ENCODE data around the gene PAM16.

The PAM16 gene

DNA sequence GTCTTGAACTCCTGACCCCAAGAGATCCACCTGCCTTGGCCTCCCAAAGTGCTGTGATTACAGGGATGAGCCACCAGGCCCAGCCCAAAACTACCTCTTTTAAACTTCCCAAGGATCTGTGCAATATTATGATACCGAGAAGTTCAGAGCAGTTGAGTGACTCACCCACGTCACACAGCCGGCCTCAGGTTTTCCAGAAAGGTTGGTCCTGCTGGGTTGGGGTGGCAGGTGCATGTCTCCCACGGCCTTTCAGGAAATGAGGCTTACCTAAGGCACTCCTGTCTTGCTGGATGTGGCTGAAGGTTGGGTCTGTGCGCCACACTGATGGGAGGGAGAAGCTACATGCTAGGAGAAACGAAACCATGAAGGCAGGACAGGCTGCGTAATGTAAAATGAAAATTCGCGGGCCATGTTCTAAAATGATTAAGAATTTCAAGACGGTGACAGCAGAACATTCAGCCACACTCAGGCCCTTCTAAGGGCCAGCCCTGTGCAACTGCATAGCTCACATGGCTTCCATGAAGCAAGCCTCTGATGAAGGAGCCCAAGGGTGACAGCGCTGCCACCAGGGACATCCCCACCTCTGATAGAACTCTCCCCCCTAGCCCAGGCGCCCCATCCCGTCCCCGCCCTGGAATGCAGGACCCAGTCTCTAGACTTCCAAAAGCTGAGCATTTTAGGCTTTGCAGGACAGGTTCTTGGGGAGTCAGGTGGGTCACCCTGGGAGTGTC lies 41.9 kb downstream of the PAM16 start:
- TF ChIP-seq, protein P1, sequence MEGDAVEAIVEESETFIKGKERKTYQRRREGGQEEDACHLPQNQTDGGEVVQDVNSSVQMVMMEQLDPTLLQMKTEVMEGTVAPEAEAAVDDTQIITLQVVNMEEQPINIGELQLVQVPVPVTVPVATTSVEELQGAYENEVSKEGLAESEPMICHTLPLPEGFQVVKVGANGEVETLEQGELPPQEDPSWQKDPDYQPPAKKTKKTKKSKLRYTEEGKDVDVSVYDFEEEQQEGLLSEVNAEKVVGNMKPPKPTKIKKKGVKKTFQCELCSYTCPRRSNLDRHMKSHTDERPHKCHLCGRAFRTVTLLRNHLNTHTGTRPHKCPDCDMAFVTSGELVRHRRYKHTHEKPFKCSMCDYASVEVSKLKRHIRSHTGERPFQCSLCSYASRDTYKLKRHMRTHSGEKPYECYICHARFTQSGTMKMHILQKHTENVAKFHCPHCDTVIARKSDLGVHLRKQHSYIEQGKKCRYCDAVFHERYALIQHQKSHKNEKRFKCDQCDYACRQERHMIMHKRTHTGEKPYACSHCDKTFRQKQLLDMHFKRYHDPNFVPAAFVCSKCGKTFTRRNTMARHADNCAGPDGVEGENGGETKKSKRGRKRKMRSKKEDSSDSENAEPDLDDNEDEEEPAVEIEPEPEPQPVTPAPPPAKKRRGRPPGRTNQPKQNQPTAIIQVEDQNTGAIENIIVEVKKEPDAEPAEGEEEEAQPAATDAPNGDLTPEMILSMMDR (IDR thresholded peaks at IDR 0.05; ENCODE audit: insufficient read depth, low read depth, low read length, missing control alignments), result no peak
- no peak overlapping the region for H3K4me3 ChIP-seq (ENCODE audit: low read depth, low read length)

DNA sequence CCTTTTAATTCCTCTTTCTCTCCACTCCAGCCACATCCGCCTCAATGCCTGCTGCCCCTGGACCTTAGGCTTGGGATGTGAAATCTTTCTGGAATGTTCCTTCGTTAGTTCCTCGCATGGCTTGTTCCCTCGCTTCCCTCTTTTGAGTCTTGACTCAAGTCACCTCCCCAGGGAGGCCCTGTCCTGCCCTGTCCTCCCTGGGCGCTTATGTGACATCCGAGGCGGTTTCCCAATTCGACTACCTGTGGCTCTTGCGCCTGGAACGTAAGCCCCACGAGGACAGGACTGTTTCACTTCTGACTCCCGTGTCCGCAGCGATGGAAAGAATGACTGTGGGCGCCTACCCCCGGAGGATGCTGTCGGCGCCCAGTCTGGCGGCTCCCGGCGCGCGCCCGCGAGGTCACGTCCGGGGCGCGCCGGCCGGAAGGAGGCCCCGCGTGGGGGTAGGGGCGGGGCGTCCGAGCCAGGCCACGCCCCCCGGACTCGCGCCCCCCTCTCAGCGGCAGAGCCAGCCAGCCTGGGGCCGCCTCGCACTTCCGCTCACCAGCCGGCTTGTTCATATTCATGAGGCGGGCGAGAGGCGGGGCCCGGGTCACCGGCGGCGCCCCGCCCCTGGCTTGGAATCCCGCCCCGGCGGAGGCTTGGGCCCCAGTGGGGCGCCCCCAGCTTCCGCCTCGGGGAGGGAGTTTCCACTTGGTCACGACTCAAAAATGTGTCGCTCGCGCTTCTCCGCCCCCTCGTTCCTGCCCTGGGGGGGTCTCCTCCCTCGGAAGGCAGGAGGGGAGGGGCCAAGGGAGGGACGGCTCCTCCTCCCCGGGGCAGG lies 43.7 kb downstream of the PAM16 start:
- peak; percentile 99 for DNase-seq (ENCODE audit: low read depth)
- TF ChIP-seq, protein P1 (IDR thresholded peaks at IDR 0.05; ENCODE audit: insufficient read depth, low read depth, low read length, missing control alignments), result no peak
- peak overlapping the region; percentile 99 for H3K4me3 ChIP-seq (ENCODE audit: low read depth, low read length)

More for the DNA sequence above, 41.9 kb downstream of the PAM16 start:
- no peak for DNase-seq (ENCODE audit: low read depth)

DNA sequence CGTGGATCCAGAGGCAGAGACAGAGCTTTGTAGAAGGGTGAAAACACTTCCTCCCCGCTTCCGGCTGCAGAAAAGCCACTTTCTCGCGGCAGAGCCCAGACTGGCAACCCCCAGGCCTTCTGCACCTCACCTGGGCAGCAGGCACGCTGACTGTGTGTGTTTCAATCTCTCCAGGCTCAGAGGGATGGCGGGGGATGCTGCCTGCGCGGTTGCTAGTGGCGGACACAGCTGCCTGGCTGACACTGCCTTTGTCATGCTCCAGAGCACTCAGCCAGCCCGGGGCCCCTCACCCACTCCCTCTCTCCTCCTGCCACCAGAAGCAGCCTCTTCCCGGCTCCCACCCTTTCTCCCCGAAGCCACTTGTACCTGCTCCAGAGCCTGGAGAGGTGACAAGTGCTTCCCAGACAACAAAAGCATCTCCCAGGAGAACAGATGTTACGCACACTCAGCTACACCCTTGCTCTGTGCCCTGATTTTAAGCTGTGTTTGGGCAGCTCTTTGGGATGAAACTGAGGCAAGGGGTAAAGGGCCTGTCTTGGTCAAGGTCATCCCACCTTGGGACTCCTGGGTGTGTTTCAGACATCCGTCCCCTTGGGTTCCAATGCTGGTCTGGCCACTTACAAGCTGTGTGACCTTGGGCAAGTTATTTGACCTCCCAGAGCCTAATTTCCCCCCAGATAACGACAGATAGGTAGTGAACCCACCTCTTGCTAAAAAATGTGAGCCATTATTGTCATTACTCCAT lies 44.5 kb downstream of the PAM16 start:
- peak overlapping the region; percentile 99 for H3K4me3 ChIP-seq (ENCODE audit: low read depth, low read length)
- TF ChIP-seq, protein P1 (IDR thresholded peaks at IDR 0.05; ENCODE audit: insufficient read depth, low read depth, low read length, missing control alignments), result no peak
- peak; percentile 63 for DNase-seq (ENCODE audit: low read depth)

DNA sequence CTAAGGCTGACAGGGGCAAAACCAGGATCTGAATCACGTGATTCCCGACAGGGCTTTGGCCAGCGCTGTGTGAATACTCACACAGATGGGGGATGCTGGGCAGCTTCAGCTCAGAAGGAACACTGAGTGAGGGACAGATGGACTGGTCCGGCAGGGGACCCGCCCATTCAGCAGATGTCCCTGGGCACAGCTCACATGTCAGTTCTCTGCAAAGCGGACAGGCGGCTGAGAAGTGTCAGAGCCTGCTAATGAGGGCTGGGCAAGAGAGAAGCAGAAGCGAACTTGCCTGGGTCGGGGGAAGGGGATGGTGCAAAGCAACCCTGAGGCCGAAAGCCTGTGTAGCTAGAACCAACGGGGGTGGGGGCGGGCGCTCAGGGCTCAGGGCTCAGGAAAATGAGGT lies 47.1 kb downstream of the PAM16 start:
- H3K4me3 ChIP-seq (ENCODE audit: low read depth, low read length), result no peak overlapping the region
- no peak for DNase-seq (ENCODE audit: low read depth)
- TF ChIP-seq, protein P1 (IDR thresholded peaks at IDR 0.05; ENCODE audit: insufficient read depth, low read depth, low read length, missing control alignments), result no peak

GRCh38 chr16:4301968-4302367 lies 49.2 kb downstream of the PAM16 start:
- DNase-seq (ENCODE audit: low read depth), result no peak
- TF ChIP-seq, protein P1 (IDR thresholded peaks at IDR 0.05; ENCODE audit: insufficient read depth, low read depth, low read length, missing control alignments), result no peak
- H3K4me3 ChIP-seq (ENCODE audit: low read depth, low read length), result no peak overlapping the region

DNA sequence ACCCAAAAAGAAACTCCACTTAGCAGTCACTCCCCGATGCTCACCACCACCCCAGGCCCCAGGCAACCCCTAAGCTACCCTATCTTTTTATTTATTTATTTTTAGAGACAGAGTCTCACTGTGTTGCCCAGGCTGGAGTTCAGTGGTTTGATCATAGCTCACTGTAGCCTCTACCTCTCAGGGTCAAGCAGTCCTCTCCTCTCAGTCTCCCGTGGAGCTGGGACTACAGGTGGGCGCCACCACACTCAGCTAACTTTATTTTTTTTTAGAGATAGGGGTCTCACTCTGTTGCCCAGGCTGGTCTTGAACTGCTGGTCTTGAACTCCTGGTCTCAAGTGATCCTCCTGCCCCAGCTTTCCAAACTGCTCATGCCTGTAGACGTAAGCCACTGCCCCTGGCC lies 49.9 kb downstream of the PAM16 start:
- no peak for DNase-seq (ENCODE audit: low read depth)
- TF ChIP-seq, protein P1 (IDR thresholded peaks at IDR 0.05; ENCODE audit: insufficient read depth, low read depth, low read length, missing control alignments), result no peak
- H3K4me3 ChIP-seq (ENCODE audit: low read depth, low read length), result no peak overlapping the region

Measured in GM12865 (cell line).